ENCODE results near the gene TTLL7. TPM values are rescaled to one million over a fixed set of nuclear protein-coding genes. Genes with fewer than 3 reads are reported as not detected.
"Not testable (repeated sequence)": the region's sequence is repeated elsewhere in the genome, so short reads cannot be mapped to it uniquely, and the experiment has no call there.

Gene TTLL7
- total and polyA plus RNA-seq, 4 experiments from 2014 or later = 0.06 to 2.8 (median 0.33) TPM

GRCh38 chr1:83920320-83920719 lies 78.6 kb downstream of the TTLL7 start:
- intact Hi-C loops (cut with micrococcal nuclease) = no loop called here
- Mint-ChIP-seq H3K4me1 (no peaks in the 10 kb centered on the region), H3K36me3 (no peaks in the 10 kb centered on the region), H3K4me3 (no peak overlapping the region), H3K27me3 (peaks cover 6 to 11% of the 10 kb centered on the region in 2 donors), H3K9me3 (no peaks in the 10 kb centered on the region), H3K27ac (no peak overlapping the region)
- no peak for DNase-seq
- no peak overlapping the region for H3K27ac ChIP-seq (ENCODE audit: low read depth, low read length)
- no peak overlapping the region for H3K4me3 ChIP-seq (ENCODE audit: low read length in 2 of 2)
- H3K9me3 ChIP-seq (ENCODE audit: control insufficient read depth in 1 of 2, low read length in 2 of 2) = no peaks in the 10 kb centered on the region
- no peaks in the 10 kb centered on the region for H3K27me3 ChIP-seq (ENCODE audit: insufficient read depth, low read length)
- POLR2A ChIA-PET (ENCODE audit: partially characterized antibody) = no interaction called here
- no peaks in the 10 kb centered on the region for H3K36me3 ChIP-seq (ENCODE audit: insufficient read depth, low read length)
- CTCF ChIA-PET (ENCODE audit: partially characterized antibody) = no interaction called here
- no peaks in the 10 kb centered on the region for H3K4me1 ChIP-seq (ENCODE audit: insufficient read depth, low read length)

- ChIA-PET POLR2A (ENCODE audit: partially characterized antibody) (no interaction called here), CTCF (ENCODE audit: partially characterized antibody) (interaction anchor here (1.4 to 1.7 kb wide), 3 partner anchors 10 to 13 kb away, joined by 4 to 7 read pairs (median 6); no protein-coding TSS in a partner anchor)
- H3K27ac Mint-ChIP-seq = no peak overlapping the region
- Histone ChIP-seq H3K4me1 (ENCODE audit: insufficient read depth, low read length) (no peaks in the 10 kb centered on the region), H3K4me3 (ENCODE audit: low read length in 2 of 2) (no peak overlapping the region), H3K9me3 (ENCODE audit: control insufficient read depth in 1 of 2, low read length in 2 of 2) (no peaks in the 10 kb centered on the region), H3K36me3 (ENCODE audit: insufficient read depth, low read length) (no peaks in the 10 kb centered on the region), H3K27me3 (ENCODE audit: insufficient read depth, low read length) (no peaks in the 10 kb centered on the region), H3K27ac (ENCODE audit: low read depth, low read length) (no peak overlapping the region)
- intact Hi-C loops (cut with micrococcal nuclease) = no loop called here
- peaks cover 0 to 2% (median 0%) of the 10 kb centered on the region in 8 donors for H3K9me3 Mint-ChIP-seq
- H3K36me3 Mint-ChIP-seq = no peaks in the 10 kb centered on the region
- DNase-seq = no peak
- no peaks in the 10 kb centered on the region for H3K4me1 Mint-ChIP-seq
- peaks cover 8 to 11% of the 10 kb centered on the region in 2 donors for H3K27me3 Mint-ChIP-seq
- no peak overlapping the region for H3K4me3 Mint-ChIP-seq
Observed at GRCh38 chr1:83919872-83920271, 79.1 kb downstream of the TTLL7 start.

DNA sequence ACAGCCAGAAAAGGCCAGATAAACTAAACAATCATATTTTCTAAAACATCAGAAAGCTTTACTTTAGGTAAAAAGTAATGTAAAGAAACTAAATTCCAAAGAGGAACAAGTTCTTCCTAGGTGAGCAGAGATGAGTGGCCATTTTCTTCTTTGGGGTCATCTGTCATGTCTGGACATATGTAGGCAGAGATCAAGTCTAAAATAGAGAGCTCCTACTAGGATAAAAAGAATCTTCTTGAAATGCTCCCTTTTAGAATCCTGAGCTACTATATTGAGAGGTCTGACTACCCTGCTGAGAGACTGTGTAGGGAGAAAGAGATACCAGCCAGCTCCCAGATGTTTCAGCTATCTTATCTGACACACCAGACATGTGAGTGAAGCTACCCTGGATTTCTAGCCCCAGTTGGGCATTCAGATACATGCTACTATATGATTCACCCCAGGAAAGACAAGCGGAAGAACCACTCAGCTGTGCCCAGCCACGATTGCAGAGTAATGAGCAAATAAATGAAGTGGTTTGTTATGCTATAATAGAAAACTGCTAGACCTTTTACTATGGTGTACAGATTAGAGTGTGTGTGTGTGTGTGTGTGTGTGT lies 80.1 kb downstream of the TTLL7 start:
- POLR2A ChIA-PET (ENCODE audit: partially characterized antibody) = no interaction called here

DNA sequence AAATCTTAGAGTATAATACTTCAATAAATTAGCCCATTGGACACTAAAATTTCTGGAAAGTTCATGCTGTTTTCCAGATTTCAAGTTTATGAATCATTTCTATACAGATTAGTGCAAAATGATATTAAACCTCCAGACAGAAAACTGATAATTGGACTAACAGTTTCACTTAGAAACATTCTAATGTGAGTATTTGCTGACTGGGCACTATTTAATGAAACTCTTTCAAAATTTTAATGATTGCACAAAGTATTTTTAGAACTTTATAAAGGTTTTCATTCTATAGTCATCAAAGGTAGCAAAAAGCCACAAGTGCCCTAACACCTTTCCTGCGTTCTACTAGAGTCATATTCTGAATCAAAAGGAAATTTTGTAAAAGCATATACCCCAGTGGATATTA lies 81.0 kb downstream of the TTLL7 start:
- ChIA-PET POLR2A (ENCODE audit: partially characterized antibody) (no interaction called here), CTCF (ENCODE audit: partially characterized antibody) (interaction anchor here (0.6 kb wide), 1 partner anchor 126 kb away, joined by 3 read pairs; no protein-coding TSS in a partner anchor)
- H3K4me3 ChIP-seq (ENCODE audit: low read length in 2 of 2) = no peak overlapping the region
- Mint-ChIP-seq H3K27me3 (peaks cover 17 to 18% of the 10 kb centered on the region in 2 donors), H3K9me3 (peaks cover 0 to 5% (median 0%) of the 10 kb centered on the region in 8 donors), H3K4me3 (no peak overlapping the region), H3K36me3 (no peaks in the 10 kb centered on the region), H3K4me1 (no peaks in the 10 kb centered on the region), H3K27ac (no peak overlapping the region)
- no peaks in the 10 kb centered on the region for H3K36me3 ChIP-seq (ENCODE audit: insufficient read depth, low read length)
- H3K4me1 ChIP-seq (ENCODE audit: insufficient read depth, low read length) = no peaks in the 10 kb centered on the region
- DNase-seq = no peak
- no peaks in the 10 kb centered on the region for H3K9me3 ChIP-seq (ENCODE audit: control insufficient read depth in 1 of 2, low read length in 2 of 2)
- H3K27me3 ChIP-seq (ENCODE audit: insufficient read depth, low read length) = no peaks in the 10 kb centered on the region
- no peak overlapping the region for H3K27ac ChIP-seq (ENCODE audit: low read depth, low read length)
- intact Hi-C loops (cut with micrococcal nuclease) = no loop called here

More for the DNA sequence above, 80.1 kb downstream of the TTLL7 start:
- Histone ChIP-seq H3K9me3 (ENCODE audit: control insufficient read depth in 1 of 2, low read length in 2 of 2) (no peaks in the 10 kb centered on the region), H3K27me3 (ENCODE audit: insufficient read depth, low read length) (no peaks in the 10 kb centered on the region), H3K4me3 (ENCODE audit: low read length in 2 of 2) (no peak overlapping the region), H3K4me1 (ENCODE audit: insufficient read depth, low read length) (no peaks in the 10 kb centered on the region), H3K36me3 (ENCODE audit: insufficient read depth, low read length) (no peaks in the 10 kb centered on the region), H3K27ac (ENCODE audit: low read depth, low read length) (no peak overlapping the region)
- Mint-ChIP-seq H3K27me3 (peaks cover 16% of the 10 kb centered on the region in 2 donors), H3K4me1 (no peaks in the 10 kb centered on the region), H3K4me3 (no peak overlapping the region), H3K27ac (no peak overlapping the region), H3K36me3 (no peaks in the 10 kb centered on the region), H3K9me3 (peaks cover 0 to 5% (median 0%) of the 10 kb centered on the region in 8 donors)
- no peak for DNase-seq
- intact Hi-C loops (cut with micrococcal nuclease) = no loop called here
- CTCF ChIA-PET (ENCODE audit: partially characterized antibody) = interaction anchor here (0.9 to 1.7 kb wide), 4 partner anchors 9 to 13 kb away, joined by 4 to 7 read pairs (median 5); no protein-coding TSS in a partner anchor

DNA sequence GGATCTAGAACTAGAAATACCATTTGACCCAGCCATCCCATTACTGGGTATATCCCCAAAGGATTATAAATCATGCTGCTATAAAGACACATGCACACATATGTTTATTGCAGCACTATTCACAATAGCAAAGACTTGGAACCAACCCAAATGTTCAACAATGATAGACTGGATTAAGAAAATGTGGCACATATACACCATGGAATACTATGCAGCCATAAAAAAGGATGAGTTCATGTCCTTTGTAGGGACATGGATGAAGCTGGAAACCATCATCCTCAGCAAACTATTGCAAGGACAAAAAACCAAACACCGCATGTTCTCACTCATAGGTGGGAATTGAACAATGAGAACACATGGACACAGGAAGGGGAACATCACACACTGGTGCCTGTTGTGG lies 82.8 kb downstream of the TTLL7 start:
- intact Hi-C loops (cut with micrococcal nuclease); DNase-seq; H3K36me3 Mint-ChIP-seq; H3K9me3 Mint-ChIP-seq; H3K4me1 Mint-ChIP-seq; H3K9me3 ChIP-seq (ENCODE audit: control insufficient read depth in 1 of 2, low read length in 2 of 2); H3K4me3 ChIP-seq (ENCODE audit: low read length in 2 of 2); H3K27me3 ChIP-seq (ENCODE audit: insufficient read depth, low read length); H3K27ac ChIP-seq (ENCODE audit: low read depth, low read length); H3K4me1 ChIP-seq (ENCODE audit: insufficient read depth, low read length); H3K27ac Mint-ChIP-seq; H3K4me3 Mint-ChIP-seq; H3K36me3 ChIP-seq (ENCODE audit: insufficient read depth, low read length); POLR2A ChIA-PET (ENCODE audit: partially characterized antibody): not testable (repeated sequence)
- CTCF ChIA-PET (ENCODE audit: partially characterized antibody) = interaction anchor here (1.0 kb wide), 1 partner anchor 13 kb away, joined by 3 read pairs; no protein-coding TSS in a partner anchor
- H3K27me3 Mint-ChIP-seq = peaks cover 13 to 17% of the 10 kb centered on the region in 2 donors

DNA sequence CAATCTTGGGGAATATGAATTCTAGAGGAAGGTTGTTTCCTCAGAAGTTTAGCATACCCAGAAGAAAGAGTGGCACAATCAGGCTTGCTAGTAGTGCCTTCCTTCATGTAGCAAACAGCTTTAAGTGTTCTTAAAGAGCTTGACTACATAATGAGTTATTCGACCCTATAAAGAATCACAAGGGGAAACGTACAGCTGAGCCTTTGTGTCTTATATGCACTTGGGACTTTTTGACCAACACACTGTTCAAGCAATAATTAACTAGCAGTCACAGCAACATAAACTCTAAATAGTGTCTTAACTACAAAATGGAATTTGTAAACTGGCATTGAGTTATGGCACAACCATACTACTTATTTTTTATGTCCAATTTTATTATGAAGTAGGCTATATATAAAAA lies 86.1 kb downstream of the TTLL7 start:
- peaks cover 0 to 5% (median 0%) of the 10 kb centered on the region in 8 donors for H3K9me3 Mint-ChIP-seq
- no peaks in the 10 kb centered on the region for H3K9me3 ChIP-seq (ENCODE audit: control insufficient read depth in 1 of 2, low read length in 2 of 2)
- H3K36me3 Mint-ChIP-seq = no peaks in the 10 kb centered on the region
- no peak overlapping the region for H3K27ac Mint-ChIP-seq
- no peak overlapping the region for H3K4me3 Mint-ChIP-seq
- H3K36me3 ChIP-seq (ENCODE audit: insufficient read depth, low read length) = no peaks in the 10 kb centered on the region
- POLR2A ChIA-PET (ENCODE audit: partially characterized antibody) = no interaction called here
- H3K27me3 ChIP-seq (ENCODE audit: insufficient read depth, low read length) = no peaks in the 10 kb centered on the region
- intact Hi-C loops (cut with micrococcal nuclease) = no loop called here
- H3K27ac ChIP-seq (ENCODE audit: low read depth, low read length) = no peak overlapping the region
- peaks cover 12 to 22% of the 10 kb centered on the region in 2 donors for H3K27me3 Mint-ChIP-seq
- no peaks in the 10 kb centered on the region for H3K4me1 Mint-ChIP-seq
- CTCF ChIA-PET (ENCODE audit: partially characterized antibody) = no interaction called here
- no peaks in the 10 kb centered on the region for H3K4me1 ChIP-seq (ENCODE audit: insufficient read depth, low read length)
- no peak overlapping the region for H3K4me3 ChIP-seq (ENCODE audit: low read length in 2 of 2)
- no peak for DNase-seq

GRCh38 chr1:83910461-83910860 lies 88.5 kb downstream of the TTLL7 start:
- no peak for DNase-seq
- H3K27me3 Mint-ChIP-seq = peaks cover 15 to 27% of the 10 kb centered on the region in 2 donors
- CTCF ChIA-PET (ENCODE audit: partially characterized antibody) = no interaction called here
- H3K27ac Mint-ChIP-seq = no peak overlapping the region
- peaks cover 0 to 5% (median 0%) of the 10 kb centered on the region in 8 donors for H3K9me3 Mint-ChIP-seq
- H3K4me1 Mint-ChIP-seq = no peaks in the 10 kb centered on the region
- intact Hi-C loops (cut with micrococcal nuclease) = no loop called here
- Histone ChIP-seq H3K27ac (ENCODE audit: low read depth, low read length) (no peak overlapping the region), H3K4me3 (ENCODE audit: low read length in 2 of 2) (no peak overlapping the region), H3K4me1 (ENCODE audit: insufficient read depth, low read length) (no peaks in the 10 kb centered on the region), H3K27me3 (ENCODE audit: insufficient read depth, low read length) (no peaks in the 10 kb centered on the region), H3K9me3 (ENCODE audit: control insufficient read depth in 1 of 2, low read length in 2 of 2) (no peaks in the 10 kb centered on the region), H3K36me3 (ENCODE audit: insufficient read depth, low read length) (no peaks in the 10 kb centered on the region)
- POLR2A ChIA-PET (ENCODE audit: partially characterized antibody) = no interaction called here
- peak overlapping the region in 1 of 8 donors; percentile 8 for H3K4me3 Mint-ChIP-seq
- no peaks in the 10 kb centered on the region for H3K36me3 Mint-ChIP-seq
